HG02938 (cell line): Measurements from ENCODE around the gene FRMD4B.

Source experiments
- ATAC-seq: cut with Tn5 transposase; IDR thresholded peaks from one replicate; pipeline ENCODE4 v1.9.1; 2021; ENCODE audit warnings: mild to moderate bottlenecking, moderate library complexity; ENCODE audit not compliant: unreplicated experiment

Gene FRMD4B

DNA sequence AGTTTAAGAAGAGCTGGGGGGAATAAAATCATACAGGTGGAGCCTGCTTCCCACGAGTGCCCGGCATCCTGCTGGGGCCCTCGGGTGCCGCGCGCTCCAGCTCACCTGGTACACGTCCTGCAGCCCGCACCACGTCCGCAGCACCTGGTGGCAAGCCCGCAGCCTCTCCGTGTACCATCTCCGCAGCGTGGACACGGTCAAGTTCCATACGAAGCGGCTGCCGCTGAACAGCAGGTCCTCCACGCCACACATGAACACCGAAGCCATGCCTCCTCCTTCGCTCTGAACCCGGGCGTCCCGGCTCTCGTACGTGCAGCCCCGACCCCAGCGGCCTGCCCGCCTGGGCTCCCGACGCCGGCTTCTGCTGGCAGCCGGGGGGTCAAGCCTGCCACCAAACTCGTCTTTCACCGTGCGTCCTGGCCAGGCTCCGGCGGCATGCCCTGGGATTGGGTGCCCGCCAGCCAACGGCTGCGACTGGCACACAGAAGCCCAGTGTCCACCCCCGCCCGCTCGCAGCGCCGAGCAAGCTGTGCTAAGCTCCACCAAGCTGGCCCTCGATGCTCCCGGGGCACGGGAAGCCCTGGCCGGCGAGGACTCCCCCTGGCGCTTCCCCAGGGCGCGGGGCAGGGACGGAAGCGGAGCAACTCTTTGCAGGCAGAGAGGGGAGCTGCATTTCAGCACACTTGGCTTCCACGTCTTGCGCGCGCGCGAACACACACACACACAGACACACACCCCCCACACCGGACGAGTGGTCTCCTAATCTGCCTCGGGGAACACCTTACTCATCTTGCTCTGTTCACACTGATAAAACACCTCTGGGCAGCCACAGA is at the start of gene FRMD4B:
Gene FRMD4B, minus strand, starts transcription at position 366 of the 833 bp plus-strand sequence. Its CDS starts 99 bp downstream, at position 267.
- ATAC-seq: no peak

DNA sequence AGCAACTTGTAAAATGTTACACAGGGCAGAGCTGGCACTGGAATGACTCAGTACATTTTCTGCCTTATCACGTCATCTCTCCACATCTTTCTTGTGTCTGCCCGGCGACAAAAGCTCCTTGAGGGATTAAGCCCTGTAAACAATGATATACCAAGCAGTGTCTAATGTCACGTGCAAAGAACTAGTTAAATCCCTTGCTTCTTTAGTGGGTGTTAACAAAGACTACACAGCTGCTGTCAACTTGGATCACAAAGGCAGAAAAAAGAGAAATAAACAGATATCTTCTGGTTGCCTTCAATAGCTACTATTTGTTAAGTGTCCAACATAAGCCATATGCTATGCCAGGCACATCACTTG is 48.1 kb upstream of the FRMD4B start:
- ATAC-seq: no peak

DNA sequence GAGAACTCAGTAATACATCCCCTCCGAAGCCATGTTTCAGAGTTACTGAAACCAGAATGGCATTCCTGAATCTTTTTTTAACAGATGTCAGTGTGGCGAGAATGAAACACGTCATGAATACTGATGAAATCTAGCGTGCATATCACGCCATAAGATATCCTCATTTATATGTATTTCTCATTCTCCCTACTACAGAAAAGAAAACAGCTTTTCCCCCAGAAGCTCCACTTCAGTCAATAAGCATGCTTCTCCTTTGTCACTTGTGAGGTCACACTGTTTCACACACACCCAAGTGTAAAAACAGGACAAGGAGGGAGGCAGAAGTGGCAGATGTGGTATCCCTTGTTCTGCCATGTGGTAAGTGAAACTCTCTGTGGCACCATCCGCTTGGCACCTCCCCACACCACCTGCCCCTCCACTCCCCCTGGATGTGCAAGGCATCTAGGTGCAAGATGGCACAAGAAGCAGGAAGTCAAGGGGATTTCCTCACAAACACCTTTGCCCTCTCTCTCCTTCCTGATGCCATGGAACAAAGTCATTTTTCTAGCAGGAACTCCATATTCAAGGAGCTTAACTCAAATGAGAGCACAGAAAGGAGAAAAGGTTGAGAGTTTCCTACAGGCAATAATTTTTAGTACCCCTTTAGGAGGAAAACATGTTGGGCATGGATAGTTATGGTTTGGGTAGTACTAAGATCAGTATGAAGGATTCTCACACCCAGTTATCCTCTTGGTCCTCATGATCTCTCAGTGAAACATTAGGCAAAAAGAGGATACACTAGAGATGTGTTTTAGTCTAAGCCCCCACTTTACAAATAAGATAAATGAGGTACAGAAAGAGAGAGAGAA is 47.5 kb upstream of the FRMD4B start:
- ATAC-seq: no peak

DNA sequence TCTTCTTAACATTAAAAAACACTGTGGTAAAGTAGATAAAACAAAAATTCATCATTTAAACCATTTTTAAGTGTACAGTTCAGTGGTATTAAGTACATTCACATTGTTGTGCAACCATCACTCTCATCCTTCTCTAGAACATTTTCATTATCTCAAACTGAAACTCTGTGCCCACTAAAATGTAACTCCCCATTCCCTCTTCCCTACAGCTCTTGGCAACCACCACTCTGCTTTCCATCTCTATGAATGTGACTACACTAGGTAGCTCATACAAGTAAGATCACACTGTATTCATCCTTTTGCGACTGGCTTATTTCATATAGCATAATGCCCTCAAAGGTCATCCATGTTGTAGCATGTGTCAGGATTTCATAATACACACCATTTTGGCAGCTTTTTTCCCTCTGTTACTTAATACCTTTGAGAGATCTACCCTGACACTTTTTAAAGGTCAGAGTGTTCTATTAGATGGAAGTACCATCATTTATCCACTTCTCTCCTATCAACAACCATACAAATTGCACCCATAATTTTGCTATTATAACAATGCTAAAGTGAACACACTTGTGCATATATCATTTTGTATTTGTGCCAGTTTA is 42.9 kb upstream of the FRMD4B start:
- no peak for ATAC-seq

DNA sequence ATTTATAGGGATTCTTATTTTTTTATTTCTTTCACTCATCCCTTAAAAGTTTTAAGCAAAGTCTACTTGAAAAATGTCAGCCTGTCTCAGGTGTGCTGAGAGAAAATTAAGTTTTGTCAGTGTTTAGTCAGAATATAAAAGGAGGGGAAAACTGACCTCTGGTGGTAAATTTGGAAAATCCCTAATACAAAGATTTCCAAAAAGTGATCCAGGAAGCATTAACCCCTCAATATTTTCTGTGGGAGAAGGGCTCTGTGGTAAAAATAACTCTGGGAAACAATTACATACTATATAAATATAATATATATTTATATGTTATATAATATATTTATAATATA is 41.0 kb upstream of the FRMD4B start:
- no peak for ATAC-seq

DNA sequence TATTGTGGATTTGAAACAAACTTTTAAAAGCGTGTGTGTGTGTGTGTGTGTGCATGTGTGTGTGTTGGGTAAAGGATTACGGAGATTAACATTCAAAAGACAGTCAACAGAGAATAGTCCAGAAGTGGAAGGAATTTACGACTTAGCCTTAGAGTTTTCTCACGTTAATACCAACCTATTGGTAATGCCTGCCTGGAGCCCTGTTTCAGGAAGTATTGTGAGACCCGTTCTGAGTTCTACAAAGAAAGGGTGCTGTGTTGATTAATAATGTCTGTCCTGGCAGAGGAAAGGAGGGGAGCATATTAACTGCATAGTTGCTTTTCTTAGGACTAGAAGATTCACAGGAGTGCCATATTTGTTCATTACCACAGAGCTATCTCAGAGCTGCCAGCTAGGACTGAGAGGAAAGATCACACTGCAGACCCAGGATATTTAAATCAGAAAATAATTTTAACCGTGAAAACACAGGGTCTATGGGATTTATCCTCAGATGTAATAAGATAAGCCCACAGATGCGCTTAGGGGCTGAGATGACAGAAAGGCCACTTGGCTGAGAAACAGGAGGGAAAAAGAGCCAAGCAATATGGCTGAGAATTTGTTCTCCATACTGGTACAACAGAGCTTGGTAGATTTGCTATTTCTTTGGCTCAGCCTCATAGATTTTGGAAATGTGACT is 40.5 kb upstream of the FRMD4B start:
- no peak for ATAC-seq

DNA sequence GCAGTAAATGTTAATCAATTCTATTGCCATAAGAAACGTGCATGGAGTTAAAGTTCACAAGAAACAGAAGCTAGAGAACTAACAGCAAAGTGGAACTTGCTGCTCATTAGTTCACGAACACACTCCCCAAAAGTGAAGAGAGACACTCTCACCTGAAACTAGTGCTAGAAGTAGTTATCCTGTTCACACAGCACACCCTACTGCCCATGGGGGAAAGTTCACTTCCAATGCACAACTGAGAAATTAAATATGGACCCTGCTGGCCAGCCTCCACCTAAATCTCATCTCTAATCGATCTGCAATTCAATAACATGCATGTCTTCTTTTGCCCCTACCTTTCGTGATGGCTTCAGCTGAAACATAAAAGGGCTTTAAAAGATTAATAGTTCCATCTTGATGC is 39.4 kb upstream of the FRMD4B start:
- ATAC-seq: peak; percentile 90

DNA sequence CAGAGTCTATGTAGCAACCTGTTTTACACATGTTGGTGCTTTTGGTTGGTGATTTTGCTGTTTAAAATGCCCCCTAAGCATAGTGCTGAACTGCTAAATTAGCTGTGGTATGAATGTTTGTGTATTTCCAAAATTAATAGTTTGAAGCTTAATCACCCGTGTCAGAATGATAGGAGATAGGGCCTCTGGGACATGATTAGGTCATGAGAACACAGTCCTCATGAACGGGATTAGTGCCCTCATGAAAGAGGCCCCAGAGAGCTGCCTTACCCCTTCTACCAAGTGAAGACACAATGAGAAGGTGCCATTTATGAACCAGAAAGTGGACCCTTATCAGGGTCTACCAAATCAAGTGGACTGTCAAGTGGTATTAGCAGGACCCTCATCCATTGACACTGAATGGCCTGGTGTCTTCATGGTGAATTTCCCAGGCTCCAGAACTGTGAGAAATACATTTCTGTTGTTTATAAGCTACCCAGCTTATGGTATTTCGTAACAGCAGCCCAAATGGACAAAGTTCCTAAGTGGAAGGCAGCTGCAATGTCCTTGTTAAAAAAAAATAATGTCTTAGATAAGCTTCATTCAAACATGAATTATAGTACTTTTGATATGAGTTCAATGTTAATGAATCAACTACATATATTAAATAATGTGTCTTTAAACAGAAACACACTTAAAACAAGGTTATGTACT is 37.7 kb upstream of the FRMD4B start:
- no peak for ATAC-seq

DNA sequence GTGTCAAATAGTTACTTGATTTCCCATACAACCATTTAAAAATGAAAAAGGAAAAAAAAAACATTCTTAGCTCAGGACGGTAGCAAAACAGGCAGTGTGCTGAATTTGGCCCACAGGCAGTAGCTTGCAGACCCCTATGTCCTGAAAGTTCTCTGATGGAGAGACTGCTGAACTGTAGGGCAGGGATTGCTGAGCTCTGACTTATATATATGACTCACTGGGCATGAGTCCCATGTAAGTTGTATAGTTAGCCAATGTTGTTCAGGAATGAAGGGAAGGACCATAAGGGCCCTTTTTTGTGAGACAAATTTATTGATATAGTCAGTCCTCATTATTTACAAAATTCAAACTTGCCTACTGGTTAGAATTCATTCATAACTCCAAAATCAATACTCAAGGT is 36.9 kb upstream of the FRMD4B start:
- no peak for ATAC-seq

DNA sequence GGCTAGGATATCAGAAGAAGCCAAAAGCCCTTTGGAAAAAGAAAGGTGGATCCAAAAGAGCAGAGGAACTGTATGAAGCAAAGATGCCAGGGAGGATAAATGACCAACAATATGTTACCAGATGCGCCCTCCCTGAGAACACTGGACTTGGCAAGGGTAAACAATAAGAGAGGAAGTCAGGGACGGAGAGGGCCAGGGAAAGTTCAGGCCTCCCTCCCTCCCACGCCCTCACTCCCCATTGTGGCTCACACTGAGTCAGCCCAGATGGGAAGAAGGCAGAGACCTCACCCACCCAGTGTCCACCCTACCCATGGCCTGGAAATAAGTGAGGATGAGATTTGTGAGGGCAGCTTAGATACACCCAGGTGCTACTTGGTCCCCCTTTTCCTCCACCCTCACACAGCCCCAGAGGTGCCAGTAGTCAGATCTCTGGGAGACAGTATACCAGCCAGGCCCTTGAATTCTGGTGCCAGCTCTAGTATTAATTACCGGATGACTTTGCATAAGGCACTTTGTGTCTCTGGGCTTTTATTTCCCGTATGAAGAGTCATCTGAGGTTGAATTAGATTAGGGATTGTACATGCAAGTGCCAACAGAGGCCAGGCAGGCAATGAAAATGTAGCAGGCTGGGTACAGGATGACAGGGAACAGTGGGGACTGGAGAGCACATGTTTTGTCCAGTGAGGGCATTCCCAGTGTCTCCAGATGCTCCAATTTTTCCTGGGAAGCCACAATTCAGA is 35.1 kb upstream of the FRMD4B start:
- ATAC-seq: no peak

DNA sequence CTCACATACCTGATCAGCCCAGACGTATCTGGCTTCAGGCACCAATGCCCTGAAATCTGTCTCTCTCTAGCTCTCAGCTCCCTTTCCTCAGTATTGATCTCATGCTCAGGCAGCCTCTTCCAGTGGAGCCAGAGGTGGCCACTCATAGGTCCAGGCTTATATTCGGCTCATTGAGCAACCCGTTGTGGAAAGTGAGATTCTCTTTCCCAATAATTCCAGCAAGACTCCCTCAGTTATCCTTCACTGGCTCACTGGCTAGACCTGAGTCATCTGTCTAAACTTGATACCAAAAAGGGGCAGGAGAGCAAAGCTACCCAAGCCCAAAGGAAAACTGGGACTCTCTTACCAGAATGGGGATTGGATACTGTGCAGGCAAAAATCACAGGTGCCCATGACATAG is 33.4 kb upstream of the FRMD4B start:
- no peak for ATAC-seq

DNA sequence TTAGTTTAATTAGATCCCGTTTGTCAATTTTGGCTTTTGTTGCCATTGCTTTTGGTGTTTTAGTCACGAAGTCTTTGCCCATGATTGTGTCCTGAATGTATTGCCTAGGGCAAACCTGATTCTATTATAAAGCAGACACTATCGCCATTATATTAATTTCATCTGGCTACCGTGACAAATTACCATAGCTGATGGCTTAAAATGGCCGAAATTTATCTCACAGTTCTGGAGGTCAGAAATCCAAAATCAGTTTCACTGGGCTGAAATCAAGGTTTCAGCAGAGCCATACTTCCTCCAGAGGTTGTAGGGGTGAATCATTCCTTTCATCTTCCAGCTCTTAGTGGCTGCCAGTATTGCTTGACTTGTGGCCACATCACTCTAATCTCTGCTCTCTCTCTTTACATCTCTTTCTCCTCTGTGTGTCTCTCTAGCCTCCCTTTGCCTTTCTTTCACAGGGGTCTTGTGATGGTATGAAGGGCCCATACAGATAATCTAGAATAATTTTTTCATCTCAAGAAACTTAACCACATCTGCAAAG is 31.7 kb upstream of the FRMD4B start:
- no peak for ATAC-seq

DNA sequence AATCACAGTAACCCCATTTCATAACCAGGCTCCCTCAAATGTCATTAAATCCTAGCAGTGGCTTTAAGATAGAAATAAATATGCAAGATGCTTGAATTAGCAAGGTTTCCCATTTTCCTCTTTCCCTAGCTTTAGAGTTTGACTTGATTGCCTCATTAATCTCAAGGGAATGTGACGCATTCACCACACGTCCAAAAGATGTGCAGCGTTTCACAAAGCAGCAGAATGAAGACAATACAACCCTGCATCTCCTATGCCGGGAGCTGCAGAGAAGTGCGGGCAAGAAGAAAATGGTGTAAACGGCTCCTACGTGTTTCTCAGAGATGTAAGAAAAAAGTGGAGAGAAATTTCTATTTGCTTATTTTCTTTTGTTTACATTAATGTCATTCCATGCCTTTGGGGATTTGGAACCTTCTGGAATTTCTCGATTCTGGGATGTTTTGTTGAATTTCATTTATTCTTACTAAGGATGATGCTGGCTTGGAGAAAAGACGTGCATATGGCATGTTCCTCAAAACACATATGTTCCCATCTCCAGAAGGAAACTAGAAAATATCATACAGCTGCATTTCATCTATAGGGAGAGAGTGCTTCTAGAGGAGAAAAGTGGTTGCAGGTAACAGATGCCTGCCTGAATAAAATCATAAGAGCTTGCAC is 27.8 kb upstream of the FRMD4B start:
- ATAC-seq: no peak

DNA sequence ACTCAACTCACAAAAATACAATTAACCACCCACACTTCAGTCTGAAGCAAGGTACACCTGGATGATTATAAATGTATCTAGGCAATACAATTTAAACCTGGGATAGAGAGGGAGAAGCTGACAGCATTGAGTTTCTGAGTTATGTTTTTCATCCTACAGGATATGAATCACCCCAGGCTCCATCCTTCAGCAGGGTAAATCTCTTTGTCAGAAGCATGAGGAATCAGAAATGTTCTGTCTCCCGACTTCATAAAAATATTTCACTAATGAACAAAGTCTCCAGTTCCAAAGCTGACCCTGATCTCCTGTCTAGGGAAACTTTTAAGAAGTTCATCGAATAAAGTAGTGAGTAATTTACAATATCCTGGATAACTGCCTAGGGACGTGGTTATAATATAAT is 25.5 kb upstream of the FRMD4B start:
- ATAC-seq: no peak

DNA sequence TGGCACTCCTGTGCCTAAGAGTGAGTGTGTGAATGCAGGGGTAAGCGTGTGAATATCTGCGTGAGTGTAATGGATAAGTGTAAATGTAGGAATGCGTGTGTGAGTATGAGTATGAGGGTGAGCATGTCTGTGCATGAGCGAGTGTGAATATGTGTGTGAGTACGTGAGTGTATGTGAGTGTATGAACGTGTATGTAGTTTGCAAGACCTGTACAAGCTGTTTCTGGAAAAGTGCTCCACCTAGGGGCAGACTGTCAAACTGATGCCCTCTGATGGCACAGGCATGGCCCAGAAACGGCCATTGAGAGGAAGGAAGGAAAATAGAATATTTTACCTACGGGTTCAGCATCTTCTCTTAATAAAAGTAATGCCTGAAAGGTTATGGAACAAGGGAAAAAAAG is 24.4 kb upstream of the FRMD4B start:
- ATAC-seq: peak; percentile 96

DNA sequence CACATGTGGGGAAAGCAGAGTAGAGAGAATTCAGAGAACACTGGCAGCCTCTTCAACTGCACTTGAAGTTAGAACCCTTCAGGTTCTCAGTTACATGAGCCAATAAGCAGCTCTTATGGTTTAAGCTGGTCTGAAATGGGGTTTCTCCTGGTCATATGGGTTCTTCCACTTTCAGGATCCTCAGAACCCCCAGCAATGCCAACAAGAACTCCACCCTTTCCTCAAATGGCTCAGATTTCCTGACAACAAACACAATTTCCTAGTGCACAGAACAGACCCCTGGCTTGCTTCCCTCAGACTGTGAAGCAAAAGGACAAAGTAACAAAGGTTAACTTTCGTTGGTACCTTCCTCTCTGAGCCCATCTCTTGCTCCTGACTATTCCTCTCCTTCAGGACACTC is 23.9 kb upstream of the FRMD4B start:
- ATAC-seq: no peak

DNA sequence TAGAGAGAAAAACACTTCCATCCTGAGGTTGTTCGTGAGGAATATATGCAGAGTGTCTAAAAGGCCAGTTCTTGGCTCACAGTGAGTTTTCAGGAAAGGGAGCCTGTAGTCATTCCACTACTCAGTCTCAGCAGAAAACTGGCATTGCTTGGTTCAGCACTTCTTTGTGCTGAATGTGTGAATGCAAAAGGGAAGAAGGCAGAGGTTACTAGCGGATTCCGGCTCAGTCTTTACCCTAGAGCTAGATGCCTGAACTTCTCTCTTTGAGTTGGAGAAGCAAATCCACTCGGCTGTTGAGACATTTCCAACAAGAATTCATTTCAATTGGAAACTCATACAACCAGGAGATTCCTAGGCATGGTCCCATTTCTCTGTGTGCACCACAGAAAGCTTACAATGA is 23.1 kb upstream of the FRMD4B start:
- ATAC-seq: no peak

DNA sequence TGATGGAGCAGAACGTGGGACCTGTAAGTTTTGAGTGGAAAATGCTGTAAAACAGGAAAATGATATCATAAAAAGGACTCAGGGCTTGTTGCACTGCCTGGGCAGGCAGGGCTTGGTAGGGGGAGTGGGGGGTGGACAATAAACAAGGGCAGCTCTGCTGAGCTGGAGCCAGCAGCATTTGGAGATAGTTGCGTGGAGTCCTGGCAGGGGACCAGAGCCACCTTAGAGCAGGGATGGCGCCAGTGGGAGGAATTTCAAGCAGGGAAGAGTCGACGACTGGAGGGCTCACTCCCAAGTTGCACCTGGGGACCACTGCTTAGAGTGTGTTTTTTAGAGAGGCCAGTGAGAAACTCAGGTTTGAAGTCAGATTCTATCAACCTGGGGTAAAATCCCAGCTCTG is 22.7 kb upstream of the FRMD4B start:
- no peak for ATAC-seq

DNA sequence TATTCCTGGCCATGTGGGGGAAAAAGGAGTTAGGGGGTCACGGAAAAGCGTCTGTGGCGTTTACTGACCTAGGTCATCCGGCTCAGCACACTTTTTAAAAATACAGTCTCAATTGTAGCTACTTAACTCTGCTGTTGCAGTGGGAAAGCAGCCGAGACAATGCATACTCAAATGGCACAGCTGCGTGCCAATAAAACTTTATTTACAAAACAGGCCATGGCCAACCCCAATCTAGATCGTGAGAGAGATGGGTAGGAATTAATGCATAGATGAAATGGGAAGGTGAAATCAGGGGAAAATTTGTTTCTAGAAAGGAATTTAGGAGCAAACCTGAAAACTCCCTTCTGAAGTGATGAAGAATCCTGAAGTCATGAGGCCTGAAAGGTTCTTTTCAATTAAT is 22.0 kb upstream of the FRMD4B start:
- ATAC-seq: no peak
